ENCODE results near the gene BAG3. TPM values are rescaled to one million over a fixed set of nuclear protein-coding genes. Genes with fewer than 3 reads are reported as not detected.

The BAG3 gene
- total RNA-seq = 12.9 and 13.3 TPM in 2 replicates

DNA sequence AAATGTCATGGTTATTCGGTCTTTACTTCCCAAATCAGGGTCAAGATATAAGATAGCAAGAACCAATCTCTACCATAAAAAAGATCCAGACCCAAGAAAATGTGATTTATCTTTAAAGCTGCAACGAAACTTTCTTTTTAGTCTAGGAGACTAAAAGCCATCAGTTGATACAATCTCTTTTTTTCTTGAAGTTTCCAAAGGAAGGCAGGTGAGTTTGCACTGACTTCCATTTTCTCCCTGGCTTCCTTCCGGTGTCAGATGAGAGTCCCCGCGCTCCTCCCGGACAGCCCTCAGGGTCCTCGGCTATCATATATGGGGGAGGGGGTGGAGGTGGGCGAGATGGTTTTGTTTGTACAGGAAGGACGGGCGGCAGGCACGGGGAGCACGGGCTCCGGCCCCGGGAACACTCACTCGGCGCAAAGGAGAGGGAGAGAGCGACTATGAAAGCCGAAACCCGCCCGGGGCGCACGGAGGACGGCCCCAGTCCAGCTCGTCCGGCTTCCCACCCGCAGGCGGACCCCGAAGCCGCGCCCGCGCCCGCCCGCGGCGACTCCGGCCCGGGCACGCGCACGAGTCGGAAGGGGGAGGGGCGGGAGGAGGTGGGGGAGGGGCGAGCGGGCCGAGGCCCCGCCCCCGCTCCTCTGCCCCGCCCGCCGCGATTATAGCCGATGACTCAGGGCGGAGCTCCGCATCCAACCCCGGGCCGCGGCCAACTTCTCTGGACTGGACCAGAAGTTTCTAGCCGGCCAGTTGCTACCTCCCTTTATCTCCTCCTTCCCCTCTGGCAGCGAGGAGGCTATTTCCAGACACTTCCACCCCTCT, at the start of gene BAG3:
Gene BAG3 (plus strand): TSS at position 689 of the 822 bp plus-strand sequence. CDS start 296 bp downstream, outside the sequence.

GRCh38 chr10:119725828-119726675, 74.9 kb downstream of the BAG3 start, which contains the start of gene INPP5F:
Gene INPP5F, plus strand, starts transcription at chr10:119726050. Its CDS starts 213 bp downstream, at chr10:119726263.

Other genes starting within 250 kb of the BAG3 start
- 40.6 and 44.4 TPM in 2 replicates for gene RGS10, start 108.7 kb upstream of the BAG3 start, total RNA-seq
- 26.3 and 33.1 TPM in 2 replicates for gene TIAL1, start 54.4 kb upstream of the BAG3 start, total RNA-seq
- gene INPP5F, start 74.7 kb downstream of the BAG3 start, total RNA-seq = 37.1 and 46.4 TPM in 2 replicates
- gene MCMBP, start 221.5 kb downstream of the BAG3 start, total RNA-seq = 73.7 and 85.3 TPM in 2 replicates
- 17.6 and 26.0 TPM in 2 replicates for gene SEC23IP, start 241.3 kb downstream of the BAG3 start, total RNA-seq

All from epithelial cell of umbilical artery (primary cell).